Pons (tissue), 1 donor: Measurements from ENCODE around the gene DYDC1.
"Not testable (repeated sequence)": the region's sequence is repeated elsewhere in the genome, so short reads cannot be mapped to it uniquely, and the experiment has no call there.

Source experiments
- DNase-seq: peaks from one replicate; pipeline ENCODE4 v3.0.0-alpha.2; 2016; ENCODE audit warnings: low spot score

The DYDC1 gene

DNA sequence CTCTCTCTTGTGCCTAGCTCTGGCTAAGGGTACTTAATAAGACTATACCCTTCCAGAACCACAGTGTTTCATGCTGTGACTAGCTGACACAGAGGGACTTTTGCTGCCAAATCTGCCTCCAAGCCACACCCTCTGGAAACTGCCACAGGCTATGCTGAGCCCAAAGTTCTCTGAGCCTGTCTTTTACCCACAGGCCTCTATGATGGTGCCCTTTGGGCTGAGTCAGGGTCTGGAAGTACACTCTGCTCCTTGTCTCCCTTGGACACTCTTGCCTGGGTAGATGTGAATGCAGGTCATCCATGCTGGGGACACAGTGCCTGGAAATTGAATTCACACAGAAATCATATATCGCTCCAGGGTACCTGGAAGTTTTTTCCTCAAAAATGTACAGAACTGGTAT lies 22.6 kb downstream of the DYDC1 start:
- no peak for DNase-seq

DNA sequence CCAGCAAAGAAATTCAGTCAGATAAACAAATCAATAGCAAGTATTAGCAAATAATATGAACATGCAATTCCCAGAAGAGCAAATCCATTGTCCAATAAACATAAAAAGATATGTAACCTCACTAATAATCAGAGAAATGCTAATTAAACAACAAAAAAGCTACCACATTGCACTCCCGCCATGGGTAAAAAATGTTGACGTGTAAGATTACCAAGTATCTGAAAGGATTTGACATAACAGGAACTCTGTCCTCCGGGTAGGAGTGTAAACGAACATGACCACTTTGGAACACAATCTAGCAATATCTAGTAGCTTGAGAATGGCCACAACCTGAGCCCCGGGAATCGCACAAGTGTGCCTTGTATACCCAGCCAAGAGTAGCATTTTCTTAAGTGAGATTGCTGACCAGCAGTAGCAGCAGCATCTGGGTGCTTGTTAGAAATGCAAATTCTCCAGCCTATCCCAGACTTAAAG lies 31.6 kb downstream of the DYDC1 start:
- DNase-seq = no peak

GRCh38 chr10:80324086-80324485 lies 32.5 kb downstream of the DYDC1 start:
- no peak for DNase-seq

DNA sequence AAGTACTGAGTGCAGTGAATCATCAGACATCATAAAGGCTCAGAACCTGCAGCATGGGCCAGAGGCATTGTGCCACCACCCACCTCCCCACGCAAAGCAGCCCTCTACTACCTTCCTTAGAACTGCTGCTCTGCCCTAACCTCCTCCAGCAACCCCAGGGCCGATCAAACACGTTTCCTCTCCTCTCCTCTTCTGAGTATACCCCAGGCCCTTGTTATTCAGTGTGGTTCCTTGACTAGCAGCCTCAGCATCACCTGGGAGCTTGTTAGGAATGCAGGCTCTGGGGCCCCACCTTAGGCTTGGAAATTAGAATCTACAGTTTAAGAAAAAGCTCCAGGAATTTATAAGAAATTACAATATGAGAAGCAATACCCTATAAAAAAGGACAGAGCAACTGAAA lies 33.2 kb downstream of the DYDC1 start:
- DNase-seq = no peak

DNA sequence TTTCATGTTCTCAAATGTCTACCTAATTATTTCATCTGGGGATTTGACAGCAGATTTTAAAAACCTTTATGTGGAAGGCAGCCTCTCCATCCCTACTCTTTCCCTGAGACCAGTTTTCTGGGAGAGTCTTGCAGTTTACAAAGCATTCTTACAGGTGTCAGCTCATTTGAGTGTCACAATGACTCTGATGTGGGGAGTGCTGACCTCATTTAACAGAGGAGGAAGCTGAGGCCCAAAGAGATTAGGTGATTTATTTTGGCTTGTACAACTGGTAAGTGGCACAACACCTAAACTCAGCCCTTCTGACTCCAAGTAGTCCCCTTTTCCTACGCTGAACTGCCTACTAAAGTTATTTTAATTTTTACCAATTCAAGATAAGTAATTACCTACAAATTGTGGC lies 33.8 kb downstream of the DYDC1 start:
- no peak for DNase-seq

- no peak for DNase-seq
Observed at GRCh38 chr10:80322158-80322557, 34.4 kb downstream of the DYDC1 start.

- DNase-seq = no peak
Observed at GRCh38 chr10:80321183-80321582, 35.4 kb downstream of the DYDC1 start.

- DNase-seq = no peak
Observed at GRCh38 chr10:80320377-80320776, 36.2 kb downstream of the DYDC1 start.

DNA sequence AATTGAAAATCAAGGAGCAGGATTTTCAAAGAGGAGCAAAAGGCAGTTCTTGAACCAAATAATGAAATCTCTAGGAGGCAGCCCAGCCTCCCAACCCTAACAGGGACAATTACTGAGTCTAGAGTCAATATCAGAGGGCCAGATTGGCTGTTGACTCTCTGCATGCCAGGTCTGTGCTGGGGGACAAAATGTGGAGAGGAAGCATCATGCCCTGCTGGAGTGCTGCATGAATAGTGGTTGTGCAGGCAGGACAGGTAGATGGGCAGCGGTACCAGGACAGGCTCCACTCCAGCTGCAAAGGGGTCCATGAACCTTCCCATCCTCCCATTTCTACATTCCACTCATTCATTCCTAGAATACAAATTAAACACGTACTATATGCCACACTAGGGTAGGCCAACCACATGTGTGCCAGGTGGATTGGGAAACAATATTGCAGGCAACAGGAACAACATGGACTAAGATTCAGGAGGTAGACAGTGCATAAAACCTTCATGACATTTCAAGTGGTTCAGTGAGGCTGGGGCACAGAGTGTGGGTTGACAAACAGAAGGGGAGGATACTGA lies 36.7 kb downstream of the DYDC1 start:
- no peak for DNase-seq

GRCh38 chr10:80319318-80319717 lies 37.2 kb downstream of the DYDC1 start:
- no peak for DNase-seq

DNA sequence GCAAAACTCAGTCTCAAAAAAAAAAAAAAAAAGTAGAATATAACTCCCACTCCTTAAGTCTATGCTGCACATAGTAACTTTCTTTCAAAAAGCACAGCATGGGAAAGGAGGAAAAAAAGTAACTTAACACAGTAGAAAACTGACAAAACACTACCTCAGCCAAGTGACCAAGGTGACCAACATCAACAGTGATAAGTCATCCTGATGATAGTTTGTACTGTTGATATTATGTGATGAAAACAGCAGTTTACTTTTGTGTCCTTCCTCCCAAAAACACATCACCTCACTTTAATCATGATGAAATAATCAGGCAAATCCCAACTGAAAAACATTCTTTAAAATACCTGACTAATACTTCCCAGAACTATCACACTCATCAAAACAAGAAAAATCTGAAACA lies 37.8 kb downstream of the DYDC1 start:
- DNase-seq = no peak

- DNase-seq = no peak
Observed at GRCh38 chr10:80315391-80315790, 41.2 kb downstream of the DYDC1 start.

DNA sequence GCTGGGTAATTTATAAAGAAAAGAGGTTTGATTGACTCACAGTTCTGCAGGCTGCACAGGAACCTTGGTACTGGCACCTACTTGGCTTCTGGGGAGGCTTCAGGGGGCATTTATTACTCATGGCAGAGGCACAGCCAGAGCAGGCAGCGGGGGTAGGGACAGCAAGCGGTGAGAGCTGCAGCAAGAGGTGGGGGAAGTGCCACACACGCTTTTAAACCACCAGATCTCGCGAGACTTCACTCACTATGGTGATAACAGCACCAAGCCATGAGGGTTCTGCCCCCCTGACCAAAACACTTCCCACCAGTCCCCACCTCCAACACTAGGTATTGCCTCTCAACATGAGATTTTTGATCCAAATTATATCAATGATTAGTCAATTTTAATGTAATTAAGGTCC lies 43.0 kb downstream of the DYDC1 start:
- DNase-seq = no peak

GRCh38 chr10:80305989-80306388 lies 50.6 kb downstream of the DYDC1 start:
- DNase-seq = not testable (repeated sequence)

DNA sequence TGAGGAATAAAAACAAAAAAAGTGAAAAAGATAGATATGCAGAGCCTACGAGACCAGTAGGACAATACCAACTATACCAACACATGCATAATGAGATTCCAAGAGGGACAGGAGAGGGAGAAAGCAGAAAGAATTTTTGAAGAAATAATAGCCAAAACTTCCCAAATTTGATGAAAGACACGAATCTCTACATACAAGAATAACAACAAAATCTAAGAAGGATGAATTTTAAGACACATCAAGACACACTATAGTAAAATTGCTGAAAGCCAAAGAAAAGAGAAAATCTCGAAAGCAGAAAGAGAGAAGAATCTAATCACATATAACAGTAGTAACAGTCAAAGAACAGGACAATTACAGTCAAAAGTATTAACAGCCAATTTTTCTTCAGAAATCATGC lies 59.6 kb downstream of the DYDC1 start:
- DNase-seq = no peak

- DNase-seq = no peak
Observed at GRCh38 chr10:80292607-80293239, 63.8 kb downstream of the DYDC1 start.

GRCh38 chr10:80290474-80291220 lies 65.9 kb downstream of the DYDC1 start:
- no peak for DNase-seq

DNA sequence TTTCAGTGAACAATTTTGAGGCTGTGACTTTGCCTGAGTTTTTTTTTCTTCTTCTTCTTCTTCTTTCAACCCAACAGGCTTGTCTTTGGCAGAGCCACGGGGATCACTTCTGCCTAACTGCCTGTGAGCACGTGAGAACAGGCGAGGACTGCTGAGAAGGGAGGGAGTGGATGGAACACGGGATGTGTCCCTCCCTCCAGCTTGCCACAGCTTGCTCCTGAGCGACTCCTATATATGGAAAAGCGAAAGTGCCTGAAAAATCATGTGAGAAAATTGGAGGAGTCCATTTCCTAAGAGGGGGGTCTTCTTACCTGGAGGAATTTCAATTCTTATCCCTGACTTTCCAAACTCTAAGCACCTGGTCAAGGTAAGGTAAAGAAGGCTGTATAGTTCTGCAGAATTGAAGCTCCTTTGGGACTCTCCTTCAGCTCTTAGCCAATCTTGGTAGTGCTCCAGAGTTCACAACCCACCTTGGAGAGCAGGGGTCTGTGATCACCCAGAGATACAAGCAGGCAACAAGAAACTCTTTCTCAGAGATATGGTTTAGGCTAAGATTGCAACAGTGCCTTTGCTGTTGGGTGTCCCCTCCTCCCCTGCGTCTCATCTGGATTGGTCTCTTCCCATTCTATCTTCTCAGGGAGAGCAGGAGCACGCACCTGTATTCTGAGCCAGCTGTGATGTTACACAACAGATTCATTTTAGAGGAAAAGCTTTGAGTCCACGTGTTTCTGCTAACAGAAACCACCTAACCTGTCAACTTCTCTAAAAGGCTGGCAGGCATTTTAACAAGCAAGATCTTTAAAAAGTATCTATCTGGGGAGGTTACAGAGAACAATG lies 66.9 kb downstream of the DYDC1 start, which contains the start of gene MAT1A:
MAT1A (minus strand) TSS at position 208 of the 837 bp plus-strand sequence. CDS start 235 bp downstream, outside the sequence.
- no peak for DNase-seq

GRCh38 chr10:80288849-80289248 lies 67.7 kb downstream of the DYDC1 start:
- DNase-seq = no peak
